Stimulated activated CD8-positive, alpha-beta memory T cell treated with anti-CD3 and anti-CD28 coated beads, Interleukin-4, amount 100 ng/mL, for 48 hours (primary cell): ENCODE measurements around the gene OR2A5.
"Not testable (repeated sequence)": the region's sequence is repeated elsewhere in the genome, so short reads cannot be mapped to it uniquely, and the experiment has no call there.

Experiments
- DNase-seq: peaks from one replicate; pipeline ENCODE4 v3.0.0-alpha.2; 2020

The OR2A5 gene

GRCh38 chr7:144035385-144035784, 13.4 kb upstream of the OR2A5 start:
- no peak for DNase-seq

GRCh38 chr7:144036302-144036885, 12.4 kb upstream of the OR2A5 start:
- no peak for DNase-seq

GRCh38 chr7:144037414-144038035, 11.2 kb upstream of the OR2A5 start:
- DNase-seq, result no peak

- no peak for DNase-seq
Observed at GRCh38 chr7:144038887-144039286, 9.9 kb upstream of the OR2A5 start.

GRCh38 chr7:144049491-144049890, 743 bp downstream of the OR2A5 start:
- no peak for DNase-seq

GRCh38 chr7:144050093-144050492, 1.3 kb downstream of the OR2A5 start:
- no peak for DNase-seq

GRCh38 chr7:144050884-144051283, 2.1 kb downstream of the OR2A5 start:
- DNase-seq, result not testable (repeated sequence)

- DNase-seq, result no peak
Observed at GRCh38 chr7:144057954-144058353, 9.2 kb downstream of the OR2A5 start.

- DNase-seq, result no peak
Observed at GRCh38 chr7:144063710-144064109, 15.0 kb downstream of the OR2A5 start.

- no peak for DNase-seq
Observed at GRCh38 chr7:144069511-144069910, 20.8 kb downstream of the OR2A5 start, which contains the start of gene OR2A25. Gene OR2A25 (plus strand): TSS chr7:144069811. CDS start chr7:144074220, 4,409 bp downstream.

GRCh38 chr7:144069953-144070352, 21.2 kb downstream of the OR2A5 start:
- no peak for DNase-seq

- DNase-seq, result no peak
Observed at GRCh38 chr7:144074374-144074773, 25.6 kb downstream of the OR2A5 start.

GRCh38 chr7:144085978-144086377, 37.2 kb downstream of the OR2A5 start, which contains the start of gene OR2A12:
Gene OR2A12 (plus strand): TSS chr7:144086278. CDS start chr7:144095108, 8,830 bp downstream.
- no peak for DNase-seq

GRCh38 chr7:144086730-144087129, 38.0 kb downstream of the OR2A5 start:
- DNase-seq, result no peak

GRCh38 chr7:144087230-144087629, 38.5 kb downstream of the OR2A5 start:
- no peak for DNase-seq

GRCh38 chr7:144090667-144091066, 41.9 kb downstream of the OR2A5 start:
- DNase-seq, result no peak

- no peak for DNase-seq
Observed at GRCh38 chr7:144098776-144099175, 50.0 kb downstream of the OR2A5 start.

GRCh38 chr7:144100607-144101006, 51.9 kb downstream of the OR2A5 start:
- no peak for DNase-seq

- DNase-seq, result no peak
Observed at GRCh38 chr7:144102041-144102440, 53.3 kb downstream of the OR2A5 start.

- no peak for DNase-seq
Observed at GRCh38 chr7:144105211-144105610, 56.5 kb downstream of the OR2A5 start.
